PFSK-1 (cell line): ENCODE results near the gene SENP1.

Source experiments
- POLR2AphosphoS5 ChIP-seq: IDR thresholded peaks from 2 replicates; pipeline ENCODE4 v1.6.1; 2012; ENCODE audit warnings: low read depth, mild to moderate bottlenecking, control low read depth, low read length, moderate library complexity
- SIN3A ChIP-seq: IDR thresholded peaks from 2 replicates; pipeline ENCODE4 v1.6.1; 2012; ENCODE audit warnings: mild to moderate bottlenecking, low read length, moderate library complexity, borderline replicate concordance; ENCODE audit not compliant: insufficient read depth
- TAF1 ChIP-seq: IDR thresholded peaks from 2 replicates; pipeline ENCODE4 v1.6.1; 2012; ENCODE audit warnings: low read length, control low read depth, borderline replicate concordance; ENCODE audit not compliant: insufficient read depth
- TF ChIP-seq, protein P1 (sequence below), 2 experiments: IDR thresholded peaks; 2 replicates each; pipeline versions ENCODE4 v1.6.1 to v1.8.0; 2011 to 2012; ENCODE audit warnings: low read depth in 2 of 2, low read length in 2 of 2, control low read depth in 1 of 2, inconsistent platforms in 1 of 2, mild to moderate bottlenecking in 1 of 2, moderate library complexity in 1 of 2; ENCODE audit not compliant: insufficient read depth in 1 of 2

DNA sequence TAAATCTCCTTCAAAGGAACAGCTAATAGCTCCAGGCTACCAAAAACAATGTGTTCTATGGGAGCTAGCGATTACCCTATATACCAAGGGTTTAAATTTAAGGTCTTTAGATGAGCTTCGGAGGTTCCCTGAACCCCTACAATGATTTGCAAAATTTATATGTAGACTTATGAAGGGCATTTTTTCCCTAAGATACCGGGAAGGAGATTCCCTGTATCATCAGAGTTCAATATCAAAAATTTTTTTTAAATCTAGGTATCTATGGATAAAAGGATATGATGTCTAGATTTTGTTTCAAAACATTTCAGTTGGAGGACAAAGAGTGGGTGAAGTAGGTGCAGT is 83.7 kb downstream of the SENP1 start:
- TF ChIP-seq, protein P1, sequence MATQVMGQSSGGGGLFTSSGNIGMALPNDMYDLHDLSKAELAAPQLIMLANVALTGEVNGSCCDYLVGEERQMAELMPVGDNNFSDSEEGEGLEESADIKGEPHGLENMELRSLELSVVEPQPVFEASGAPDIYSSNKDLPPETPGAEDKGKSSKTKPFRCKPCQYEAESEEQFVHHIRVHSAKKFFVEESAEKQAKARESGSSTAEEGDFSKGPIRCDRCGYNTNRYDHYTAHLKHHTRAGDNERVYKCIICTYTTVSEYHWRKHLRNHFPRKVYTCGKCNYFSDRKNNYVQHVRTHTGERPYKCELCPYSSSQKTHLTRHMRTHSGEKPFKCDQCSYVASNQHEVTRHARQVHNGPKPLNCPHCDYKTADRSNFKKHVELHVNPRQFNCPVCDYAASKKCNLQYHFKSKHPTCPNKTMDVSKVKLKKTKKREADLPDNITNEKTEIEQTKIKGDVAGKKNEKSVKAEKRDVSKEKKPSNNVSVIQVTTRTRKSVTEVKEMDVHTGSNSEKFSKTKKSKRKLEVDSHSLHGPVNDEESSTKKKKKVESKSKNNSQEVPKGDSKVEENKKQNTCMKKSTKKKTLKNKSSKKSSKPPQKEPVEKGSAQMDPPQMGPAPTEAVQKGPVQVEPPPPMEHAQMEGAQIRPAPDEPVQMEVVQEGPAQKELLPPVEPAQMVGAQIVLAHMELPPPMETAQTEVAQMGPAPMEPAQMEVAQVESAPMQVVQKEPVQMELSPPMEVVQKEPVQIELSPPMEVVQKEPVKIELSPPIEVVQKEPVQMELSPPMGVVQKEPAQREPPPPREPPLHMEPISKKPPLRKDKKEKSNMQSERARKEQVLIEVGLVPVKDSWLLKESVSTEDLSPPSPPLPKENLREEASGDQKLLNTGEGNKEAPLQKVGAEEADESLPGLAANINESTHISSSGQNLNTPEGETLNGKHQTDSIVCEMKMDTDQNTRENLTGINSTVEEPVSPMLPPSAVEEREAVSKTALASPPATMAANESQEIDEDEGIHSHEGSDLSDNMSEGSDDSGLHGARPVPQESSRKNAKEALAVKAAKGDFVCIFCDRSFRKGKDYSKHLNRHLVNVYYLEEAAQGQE (IDR thresholded peaks at IDR 0.05; ENCODE audit: insufficient read depth in 1 of 2, low read depth in 2 of 2, low read length in 2 of 2), result no peak
- TF ChIP-seq POLR2AphosphoS5 (no peak), SIN3A (no peak), TAF1 (no peak)
